ENCODE results near the gene MCTP1. TPM values are rescaled to one million over a fixed set of nuclear protein-coding genes. Genes with fewer than 3 reads are reported as not detected.

Gene MCTP1
- total and polyA plus RNA-seq, 10 of the 15 experiments (the other 5 are each of a cell fraction or from before 2014, with no cell fraction given), result 12.6 to 45.9 (median 18.8) TPM

- TF ChIP-seq PKNOX1 (IDR thresholded peaks at IDR 0.05) (no peak), NFYB (IDR thresholded peaks at IDR 0.05; ENCODE audit: insufficient read depth, low read depth, low read length) (no peak), NFXL1 (IDR thresholded peaks at IDR 0.05; ENCODE audit: borderline replicate concordance) (no peak), ZNF384 (IDR thresholded peaks at IDR 0.05; ENCODE audit: borderline replicate concordance, low read depth, low read length) (no peak), CBFB (IDR thresholded peaks at IDR 0.05; ENCODE audit: low read depth) (no peak), RBBP5 (conservative IDR thresholded peaks at IDR 0.05) (no peak), RAD21 (IDR thresholded peaks at IDR 0.05; ENCODE audit: insufficient read depth, low read depth, low read length) (no peak), ATF7 (IDR thresholded peaks at IDR 0.05; ENCODE audit: low read depth) (no peak), MTA2 (IDR thresholded peaks at IDR 0.05; ENCODE audit: low read depth) (peak; percentile 70; the same call in 1 of the 2 replicates), NBN (IDR thresholded peaks at IDR 0.05) (no peak), HDAC2 (IDR thresholded peaks at IDR 0.05) (no peak), ZBTB33 (IDR thresholded peaks at IDR 0.05) (no peak)
These were observed 383.5 kb downstream of the MCTP1 start (continued) for GRCh38 chr5:94901191-94901979.

Measured in GM12878 (cell line).